ENCODE results near the gene RBM39.
"Not testable (repeated sequence)": the region's sequence is repeated elsewhere in the genome, so short reads cannot be mapped to it uniquely, and the experiment has no call there.

Gene RBM39

DNA sequence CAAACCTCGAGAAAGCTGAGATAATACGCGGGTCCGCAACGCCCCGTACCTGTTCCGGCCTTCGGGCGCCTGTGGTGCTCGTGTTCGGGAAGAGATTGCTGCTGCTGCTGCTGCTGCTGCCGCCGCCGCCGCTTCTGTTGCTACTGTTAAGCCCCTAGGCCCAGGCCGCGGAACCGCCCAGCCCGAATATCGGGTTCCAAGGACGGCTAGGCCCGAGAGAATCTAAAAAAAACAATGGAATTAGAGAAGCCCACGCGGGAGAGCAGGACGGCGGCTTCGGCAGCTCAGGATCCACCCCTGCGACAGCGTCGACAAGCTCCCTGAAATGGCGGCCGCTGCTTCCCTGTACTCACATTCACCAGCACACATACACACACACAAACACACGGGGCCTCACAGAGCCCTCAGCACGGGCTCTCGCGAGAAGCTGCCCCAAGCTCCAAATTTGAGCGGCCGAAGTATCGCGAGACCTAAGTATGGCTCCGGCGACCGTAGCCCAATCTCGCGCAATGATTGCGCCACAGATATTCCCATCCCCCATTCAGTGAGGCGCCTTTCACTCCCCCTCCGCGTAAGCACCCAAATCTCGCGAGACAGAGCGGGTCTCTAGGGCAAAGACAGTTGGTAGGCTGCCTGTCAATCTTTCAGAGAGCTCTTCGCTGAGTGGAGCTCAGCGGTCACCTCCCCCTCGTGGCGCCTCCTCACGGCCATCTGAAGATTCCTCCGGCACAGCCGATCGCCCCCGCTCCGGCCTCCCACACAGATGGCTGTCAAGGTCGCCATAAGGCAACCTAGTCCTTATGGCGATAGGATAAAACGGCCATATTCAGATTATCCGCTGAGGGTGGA, at the start of gene RBM39:
Gene RBM39, minus strand, starts transcription at position 369 of the 849 bp plus-strand sequence. CDS start 1,386 bp downstream, outside the sequence.
- Histone ChIP-seq H3K4me3 (replicated peaks; ENCODE audit: low read depth, low read length) (peak within 1 kb of the TSS; percentile 87), H3K27me3 (replicated peaks; ENCODE audit: control insufficient read depth, insufficient read depth, low read length) (no peaks in the 10 kb centered on the region), H3K36me3 (ENCODE audit: control insufficient read depth, insufficient read depth, low read length) (peaks cover 11% of the 10 kb centered on the region)
- DNase-seq (ENCODE audit: extremely low read depth, insufficient read length), result peak; percentile 97
- TF ChIP-seq, protein P1, sequence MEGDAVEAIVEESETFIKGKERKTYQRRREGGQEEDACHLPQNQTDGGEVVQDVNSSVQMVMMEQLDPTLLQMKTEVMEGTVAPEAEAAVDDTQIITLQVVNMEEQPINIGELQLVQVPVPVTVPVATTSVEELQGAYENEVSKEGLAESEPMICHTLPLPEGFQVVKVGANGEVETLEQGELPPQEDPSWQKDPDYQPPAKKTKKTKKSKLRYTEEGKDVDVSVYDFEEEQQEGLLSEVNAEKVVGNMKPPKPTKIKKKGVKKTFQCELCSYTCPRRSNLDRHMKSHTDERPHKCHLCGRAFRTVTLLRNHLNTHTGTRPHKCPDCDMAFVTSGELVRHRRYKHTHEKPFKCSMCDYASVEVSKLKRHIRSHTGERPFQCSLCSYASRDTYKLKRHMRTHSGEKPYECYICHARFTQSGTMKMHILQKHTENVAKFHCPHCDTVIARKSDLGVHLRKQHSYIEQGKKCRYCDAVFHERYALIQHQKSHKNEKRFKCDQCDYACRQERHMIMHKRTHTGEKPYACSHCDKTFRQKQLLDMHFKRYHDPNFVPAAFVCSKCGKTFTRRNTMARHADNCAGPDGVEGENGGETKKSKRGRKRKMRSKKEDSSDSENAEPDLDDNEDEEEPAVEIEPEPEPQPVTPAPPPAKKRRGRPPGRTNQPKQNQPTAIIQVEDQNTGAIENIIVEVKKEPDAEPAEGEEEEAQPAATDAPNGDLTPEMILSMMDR (IDR thresholded peaks at IDR 0.05; ENCODE audit: insufficient read depth, low read length, poor library complexity, severe bottlenecking), result peak; percentile 15

DNA sequence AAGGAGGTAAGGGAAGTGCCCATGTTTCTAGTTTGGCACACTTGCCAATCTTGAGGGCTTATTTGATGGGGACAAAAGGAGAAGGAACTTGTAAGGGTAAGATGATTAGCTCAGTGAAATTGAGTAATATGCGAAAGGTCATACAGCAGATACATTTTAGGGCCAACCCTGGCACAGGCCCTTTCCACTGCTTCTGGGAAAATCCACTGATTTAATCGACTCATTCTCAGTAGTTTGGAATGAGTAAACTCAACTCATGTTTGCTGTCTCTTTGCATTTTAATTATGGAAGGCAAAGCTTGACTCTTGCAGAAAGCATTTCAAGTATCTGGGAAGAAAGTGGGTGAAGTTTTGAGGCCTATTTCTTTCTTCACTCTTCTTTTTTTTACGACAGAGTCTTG, 49.8 kb upstream of the RBM39 start:
- Histone ChIP-seq H3K4me3 (replicated peaks; ENCODE audit: low read depth, low read length) (no peak overlapping the region), H3K36me3 (ENCODE audit: control insufficient read depth, insufficient read depth, low read length) (no peaks in the 10 kb centered on the region), H3K27me3 (replicated peaks; ENCODE audit: control insufficient read depth, insufficient read depth, low read length) (no peaks in the 10 kb centered on the region)
- TF ChIP-seq, protein P1 (IDR thresholded peaks at IDR 0.05; ENCODE audit: insufficient read depth, low read length, poor library complexity, severe bottlenecking), result no peak
- DNase-seq (ENCODE audit: extremely low read depth, insufficient read length), result no peak

DNA sequence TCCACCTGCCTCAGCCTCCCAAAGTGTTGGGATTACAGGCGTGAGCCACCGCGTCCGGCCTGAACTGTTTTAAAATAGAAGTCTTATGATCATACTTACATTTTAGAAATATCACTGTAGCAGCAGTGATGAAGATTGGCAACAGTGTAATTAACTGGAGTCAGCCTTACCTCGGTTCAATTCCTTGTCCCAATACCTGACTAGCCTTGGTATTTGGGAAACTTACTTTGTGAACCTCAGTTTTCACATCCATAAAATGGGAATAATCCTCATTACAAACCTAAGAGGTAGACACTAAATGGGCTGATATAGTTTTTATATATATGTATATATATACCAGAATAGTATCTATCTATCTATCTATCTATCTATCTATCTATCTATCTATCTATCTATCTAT, 49.0 kb upstream of the RBM39 start:
- no peaks in the 10 kb centered on the region for H3K27me3 ChIP-seq (replicated peaks; ENCODE audit: control insufficient read depth, insufficient read depth, low read length)
- H3K4me3 ChIP-seq (replicated peaks; ENCODE audit: low read depth, low read length), result no peak overlapping the region
- H3K36me3 ChIP-seq (ENCODE audit: control insufficient read depth, insufficient read depth, low read length), result no peaks in the 10 kb centered on the region; the same call in 1 of the 2 replicates
- DNase-seq (ENCODE audit: extremely low read depth, insufficient read length), result no peak
- TF ChIP-seq, protein P1 (IDR thresholded peaks at IDR 0.05; ENCODE audit: insufficient read depth, low read length, poor library complexity, severe bottlenecking), result no peak

DNA sequence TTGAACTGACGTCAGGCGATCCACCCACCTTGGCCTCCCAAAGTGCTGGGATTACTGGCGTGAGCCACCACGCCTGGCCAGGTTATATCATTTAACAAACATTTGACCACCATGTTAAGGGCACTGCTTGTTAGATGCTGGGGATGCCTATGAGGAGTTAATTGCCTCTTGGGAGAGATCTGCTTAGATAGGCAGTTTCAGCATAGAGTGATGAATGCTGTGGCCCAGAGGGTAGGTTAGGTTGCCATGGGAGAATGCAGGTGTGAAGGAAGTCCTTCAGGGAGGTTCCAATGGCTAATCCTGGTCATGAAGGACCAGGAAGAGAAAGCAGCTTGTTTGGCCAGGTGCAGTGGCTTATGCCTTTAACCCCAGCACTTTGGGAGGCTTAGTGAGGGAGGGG, 46.7 kb upstream of the RBM39 start:
- no peaks in the 10 kb centered on the region for H3K27me3 ChIP-seq (replicated peaks; ENCODE audit: control insufficient read depth, insufficient read depth, low read length)
- H3K36me3 ChIP-seq (ENCODE audit: control insufficient read depth, insufficient read depth, low read length), result no peaks in the 10 kb centered on the region; the same call in 1 of the 2 replicates

DNA sequence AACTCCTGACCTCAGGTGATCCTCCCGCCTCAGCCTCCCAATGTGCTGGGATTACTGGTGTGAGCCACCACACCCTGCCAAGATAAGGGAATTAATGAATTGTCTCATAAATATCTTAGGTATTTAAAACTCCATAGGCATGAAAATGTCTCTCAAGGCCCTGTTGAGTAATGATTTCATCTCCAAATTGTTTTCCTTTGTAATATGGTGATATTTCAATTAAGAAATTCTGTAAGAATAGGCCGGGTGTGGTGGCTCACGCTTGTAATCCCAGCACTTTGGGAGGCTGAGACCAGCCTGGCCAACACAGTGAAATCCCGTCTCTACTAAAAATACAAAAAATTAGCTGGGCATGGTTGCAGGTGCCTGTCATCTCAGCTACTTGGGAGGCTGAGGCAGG, 43.5 kb upstream of the RBM39 start:
- H3K27me3 ChIP-seq (replicated peaks; ENCODE audit: control insufficient read depth, insufficient read depth, low read length); H3K36me3 ChIP-seq (ENCODE audit: control insufficient read depth, insufficient read depth, low read length); H3K4me3 ChIP-seq (replicated peaks; ENCODE audit: low read depth, low read length); DNase-seq (ENCODE audit: extremely low read depth, insufficient read length): not testable (repeated sequence)

More for the DNA sequence above, 46.7 kb upstream of the RBM39 start:
- no peak overlapping the region for H3K4me3 ChIP-seq (replicated peaks; ENCODE audit: low read depth, low read length)
- TF ChIP-seq, protein P1 (IDR thresholded peaks at IDR 0.05; ENCODE audit: insufficient read depth, low read length, poor library complexity, severe bottlenecking), result no peak
- no peak for DNase-seq (ENCODE audit: extremely low read depth, insufficient read length)

DNA sequence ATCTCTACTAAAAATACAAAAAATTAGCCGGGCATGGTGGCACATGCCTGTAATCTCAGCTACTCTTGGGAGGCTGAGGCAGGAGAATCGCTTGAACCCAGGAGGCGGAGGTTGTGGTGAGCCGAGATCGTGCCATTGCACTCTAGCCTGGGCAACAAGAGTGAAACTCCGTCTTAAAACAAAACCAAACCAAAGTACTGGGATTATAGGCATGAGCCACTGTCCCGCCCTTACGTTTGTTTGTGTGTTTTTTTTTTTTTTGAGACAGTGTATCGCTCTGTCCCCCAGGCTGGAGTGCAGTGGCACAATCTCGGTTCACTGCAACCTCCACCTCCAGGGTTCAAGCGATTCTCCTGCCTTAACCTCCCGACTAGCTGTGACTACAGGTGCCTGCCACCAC, 41.8 kb upstream of the RBM39 start:
- H3K4me3 ChIP-seq (replicated peaks; ENCODE audit: low read depth, low read length); H3K36me3 ChIP-seq (ENCODE audit: control insufficient read depth, insufficient read depth, low read length); H3K27me3 ChIP-seq (replicated peaks; ENCODE audit: control insufficient read depth, insufficient read depth, low read length); DNase-seq (ENCODE audit: extremely low read depth, insufficient read length): not testable (repeated sequence)
